Activated CD8-positive, alpha-beta T cell treated with anti-CD3 and anti-CD28 coated beads for 36 hours (primary cell): ENCODE results near the gene XPC. TPM values are rescaled to one million over a fixed set of nuclear protein-coding genes. Genes with fewer than 3 reads are reported as not detected.

ENCODE experiments used
- ATAC-seq: fragments of 200-7000 bp; cut with Tn5 transposase; one replicate; pipeline ENCODE4 v1.10.0; 2021; ENCODE audit warnings: mild to moderate bottlenecking, moderate library complexity
- CTCF ChIA-PET: fragments of 350-600 bp; sonication (Branson Sonifier 250); formaldehyde crosslinking; loops from one replicate; lab custom pipeline; 2021; ENCODE audit warnings: antibody characterized with exemption; lab: Charles Lee
- POLR2A ChIA-PET: fragments of 350-600 bp; sonication (Branson Sonifier 250); formaldehyde crosslinking; loops from one replicate; lab custom pipeline; 2021; ENCODE audit warnings: antibody characterized with exemption; lab: Charles Lee
- DNase-seq: peaks from one replicate; pipeline ENCODE4 v3.0.0-alpha.2; 2020
- H3K27ac Mint-ChIP-seq: one replicate; pipeline ENCODE4 v1.8.0; 2021; ENCODE audit warnings: mild to moderate bottlenecking, mixed read lengths
- H3K27me3 Mint-ChIP-seq: one replicate; pipeline ENCODE4 v1.8.0; 2021; ENCODE audit warnings: mixed read lengths
- H3K36me3 Mint-ChIP-seq: one replicate; pipeline ENCODE4 v1.8.0; 2021; ENCODE audit warnings: low read depth, mixed read lengths
- H3K4me1 Mint-ChIP-seq: one replicate; pipeline ENCODE4 v1.8.0; 2021; ENCODE audit warnings: low read depth, mixed read lengths
- H3K4me3 Mint-ChIP-seq: one replicate; pipeline ENCODE4 v1.8.0; 2021; ENCODE audit warnings: mild to moderate bottlenecking, moderate library complexity, mixed read lengths
- H3K9me3 Mint-ChIP-seq: one replicate; pipeline ENCODE4 v1.8.0; 2021; ENCODE audit warnings: mixed read lengths
- intact Hi-C: fragments of 100-400 bp; cut with micrococcal nuclease; formaldehyde crosslinking; loops from one replicate; pipeline ENCODE4 v1.10.0; 2022
- total RNA-seq, 2 experiments: library from RNA; stranded (reverse); gene quantifications; one replicate each; pipeline ENCODE4 v1.2.3, GENCODE V29; 2021
- TF ChIP-seq, protein P1 (sequence below): fragments of 200-600 bp; IDR thresholded peaks from one replicate; pipeline ENCODE4 v1.8.0; 2022; ENCODE audit warnings: antibody characterized with exemption, mild to moderate bottlenecking

The XPC gene
- total RNA-seq, 2 experiments from 2014 or later = 23.5 to 24.8 TPM

DNA sequence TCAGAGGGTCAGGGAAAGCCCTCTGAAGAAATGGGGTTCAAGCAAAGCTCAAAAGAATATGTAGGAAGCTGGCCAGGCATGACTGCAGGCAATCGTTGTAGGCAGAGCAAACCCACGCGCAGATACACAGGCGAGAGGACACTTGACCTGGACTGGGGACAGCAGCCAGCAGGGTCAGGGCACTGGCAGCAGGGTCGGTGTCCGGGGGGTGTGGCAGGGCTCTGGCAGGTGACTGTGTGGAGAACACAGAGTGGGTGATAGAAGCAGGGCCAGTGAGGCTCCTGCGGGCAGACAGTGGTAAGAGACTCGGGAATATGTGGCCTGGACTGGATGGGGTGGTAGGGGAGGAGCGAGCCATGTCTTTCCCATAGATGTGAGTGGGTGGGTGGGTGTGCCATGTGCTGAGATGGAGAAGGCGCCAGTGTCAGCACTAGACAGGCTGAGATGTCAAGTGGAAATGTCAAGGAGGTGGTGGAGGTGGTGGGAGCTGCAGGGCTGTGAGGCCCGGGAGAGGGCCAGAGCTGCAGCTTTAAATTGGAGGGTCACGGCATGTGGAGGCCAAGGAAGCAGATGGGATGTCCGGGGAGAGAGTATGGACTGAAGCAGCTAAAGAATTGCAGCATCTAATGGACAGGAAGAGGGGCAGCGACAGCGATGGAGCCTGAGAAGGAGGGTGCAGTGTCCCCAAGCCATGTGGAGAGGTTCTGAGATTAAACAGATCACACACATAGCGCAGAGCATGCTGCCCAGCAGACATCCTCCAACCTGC lies 40.1 kb downstream of the XPC start:
- CTCF ChIA-PET = no interaction called here
- Mint-ChIP-seq H3K36me3 (peaks cover 27% of the 10 kb centered on the region), H3K27ac (no peak overlapping the region), H3K4me3 (no peak overlapping the region), H3K4me1 (peaks cover 22% of the 10 kb centered on the region), H3K9me3 (no peaks in the 10 kb centered on the region), H3K27me3 (no peaks in the 10 kb centered on the region)
- intact Hi-C loops = no loop called here
- DNase-seq = no peak
- ATAC-seq = no peak
- POLR2A ChIA-PET = interaction anchor here (0.6 to 2.8 kb wide), 3 partner anchors 12 to 184 kb away, joined by 3 to 9 read pairs (median 3); partner anchors contain the start of genes CHCHD4 and TMEM43
- TF ChIP-seq, protein P1, sequence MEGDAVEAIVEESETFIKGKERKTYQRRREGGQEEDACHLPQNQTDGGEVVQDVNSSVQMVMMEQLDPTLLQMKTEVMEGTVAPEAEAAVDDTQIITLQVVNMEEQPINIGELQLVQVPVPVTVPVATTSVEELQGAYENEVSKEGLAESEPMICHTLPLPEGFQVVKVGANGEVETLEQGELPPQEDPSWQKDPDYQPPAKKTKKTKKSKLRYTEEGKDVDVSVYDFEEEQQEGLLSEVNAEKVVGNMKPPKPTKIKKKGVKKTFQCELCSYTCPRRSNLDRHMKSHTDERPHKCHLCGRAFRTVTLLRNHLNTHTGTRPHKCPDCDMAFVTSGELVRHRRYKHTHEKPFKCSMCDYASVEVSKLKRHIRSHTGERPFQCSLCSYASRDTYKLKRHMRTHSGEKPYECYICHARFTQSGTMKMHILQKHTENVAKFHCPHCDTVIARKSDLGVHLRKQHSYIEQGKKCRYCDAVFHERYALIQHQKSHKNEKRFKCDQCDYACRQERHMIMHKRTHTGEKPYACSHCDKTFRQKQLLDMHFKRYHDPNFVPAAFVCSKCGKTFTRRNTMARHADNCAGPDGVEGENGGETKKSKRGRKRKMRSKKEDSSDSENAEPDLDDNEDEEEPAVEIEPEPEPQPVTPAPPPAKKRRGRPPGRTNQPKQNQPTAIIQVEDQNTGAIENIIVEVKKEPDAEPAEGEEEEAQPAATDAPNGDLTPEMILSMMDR = no peak

DNA sequence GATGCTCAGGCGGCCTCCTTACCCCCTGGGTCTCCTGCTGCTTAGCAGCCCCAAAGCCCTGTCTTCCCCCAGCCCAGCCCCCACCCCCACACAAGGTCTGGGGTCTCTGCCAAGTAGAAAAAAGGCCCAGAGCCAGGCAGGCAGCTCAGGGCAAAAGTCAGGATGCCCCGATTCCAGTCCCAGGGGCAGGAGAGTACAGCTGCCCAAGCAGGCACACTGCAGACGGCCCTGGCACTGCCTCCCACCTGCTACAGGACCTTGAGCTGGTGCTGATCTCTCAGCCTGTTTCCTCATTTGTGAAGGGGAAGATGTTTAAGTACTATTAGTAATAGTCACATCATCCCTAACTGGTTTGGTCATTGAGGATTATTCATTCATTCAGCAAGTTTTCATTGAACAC lies 41.0 kb downstream of the XPC start:
- Mint-ChIP-seq H3K27ac (no peak overlapping the region), H3K4me3 (no peak overlapping the region), H3K9me3 (no peaks in the 10 kb centered on the region), H3K27me3 (no peaks in the 10 kb centered on the region), H3K4me1 (peaks cover 14% of the 10 kb centered on the region), H3K36me3 (peaks cover 27% of the 10 kb centered on the region)
- intact Hi-C loops = no loop called here
- TF ChIP-seq, protein P1 = no peak
- ATAC-seq = no peak
- DNase-seq = no peak
- CTCF ChIA-PET = no interaction called here
- POLR2A ChIA-PET = interaction anchor here (1.1 to 2.8 kb wide), 2 partner anchors 12 to 41 kb away, joined by 3 to 9 read pairs; partner anchors contain the start of genes CHCHD4, LSM3, TMEM43 and XPC

DNA sequence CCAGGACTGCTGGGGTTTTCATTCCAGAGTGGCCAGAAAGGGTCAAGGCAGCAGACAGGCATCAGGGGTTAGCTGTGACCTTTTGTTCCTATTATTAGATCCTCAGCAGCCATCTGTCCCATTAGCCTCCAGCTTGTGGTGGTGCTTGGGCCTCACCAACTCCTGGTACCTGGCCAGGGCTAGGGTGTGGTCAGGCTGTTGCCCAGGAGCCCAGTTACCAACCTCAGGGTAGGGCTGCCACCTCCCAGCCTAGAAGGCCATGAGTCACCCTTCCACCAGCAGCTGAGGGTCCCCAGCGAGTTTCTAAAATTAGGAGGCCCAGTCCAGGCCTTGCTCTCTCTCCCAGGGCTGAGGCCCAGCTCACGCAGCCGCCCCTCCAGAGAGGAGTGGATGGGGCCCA lies 41.4 kb downstream of the XPC start:
- CTCF ChIA-PET = no interaction called here
- peaks cover 27% of the 10 kb centered on the region for H3K36me3 Mint-ChIP-seq
- ATAC-seq = no peak

DNA sequence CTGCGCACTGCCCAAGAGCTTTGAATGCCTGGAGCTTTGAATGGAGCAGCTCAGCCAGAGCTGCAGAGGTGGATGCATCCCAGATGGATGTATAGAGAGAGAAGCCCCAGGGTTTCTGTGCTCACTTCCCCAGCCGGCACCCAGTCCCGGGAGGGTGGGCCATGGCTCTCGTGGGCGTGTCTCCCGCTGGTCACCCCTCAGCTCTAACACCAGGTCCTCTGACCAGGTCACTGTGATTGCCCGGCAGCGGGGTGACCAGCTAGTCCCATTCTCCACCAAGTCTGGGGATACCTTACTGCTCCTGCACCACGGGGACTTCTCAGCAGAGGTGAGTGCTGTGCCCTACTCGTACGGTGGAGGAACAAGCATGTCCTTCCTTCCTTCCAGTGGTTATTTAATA lies 42.8 kb downstream of the XPC start:
- no peaks in the 10 kb centered on the region for H3K9me3 Mint-ChIP-seq
- ATAC-seq = no peak
- no peaks in the 10 kb centered on the region for H3K27me3 Mint-ChIP-seq
- H3K36me3 Mint-ChIP-seq = peaks cover 29% of the 10 kb centered on the region
- intact Hi-C loops = no loop called here
- TF ChIP-seq, protein P1 = no peak
- H3K4me1 Mint-ChIP-seq = no peaks in the 10 kb centered on the region
- ChIA-PET CTCF (no interaction called here), POLR2A (interaction anchor here (0.6 to 2.4 kb wide), 3 partner anchors 10 to 668 kb away, joined by 3 to 12 read pairs (median 4); partner anchors contain the start of genes CHCHD4 and TMEM43)
- no peak for DNase-seq
- H3K4me3 Mint-ChIP-seq = no peak overlapping the region
- no peak overlapping the region for H3K27ac Mint-ChIP-seq

More for the DNA sequence above, 41.4 kb downstream of the XPC start:
- Mint-ChIP-seq H3K9me3 (no peaks in the 10 kb centered on the region), H3K27me3 (no peaks in the 10 kb centered on the region), H3K27ac (no peak overlapping the region), H3K4me3 (no peak overlapping the region), H3K4me1 (peaks cover 9% of the 10 kb centered on the region)
- POLR2A ChIA-PET = interaction anchor here (1.1 to 2.8 kb wide), 2 partner anchors 12 to 42 kb away, joined by 3 to 9 read pairs; partner anchors contain the start of genes CHCHD4, LSM3, TMEM43 and XPC
- DNase-seq = no peak
- TF ChIP-seq, protein P1 = no peak
- intact Hi-C loops = no loop called here

DNA sequence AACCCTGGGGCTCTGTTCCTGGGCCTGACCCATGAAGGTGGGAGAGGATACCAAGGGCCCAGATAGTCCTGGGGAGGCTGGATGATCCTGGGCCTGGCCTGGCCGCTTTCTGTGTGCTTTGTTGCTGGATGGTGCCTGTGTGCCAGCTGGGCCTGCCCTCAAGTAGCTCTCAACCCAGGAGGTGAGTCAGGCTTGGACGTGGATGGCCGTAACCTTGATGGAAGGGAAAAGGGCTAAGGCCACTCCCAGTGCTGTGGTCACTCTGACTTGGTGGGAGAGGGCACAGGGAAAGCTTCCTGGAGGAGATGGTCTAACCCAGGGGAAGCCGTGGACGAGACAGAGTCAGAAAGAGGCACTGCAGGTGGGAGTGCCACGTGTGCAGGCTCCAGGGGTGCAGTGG lies 44.1 kb downstream of the XPC start:
- no peaks in the 10 kb centered on the region for H3K4me1 Mint-ChIP-seq
- peaks cover 38% of the 10 kb centered on the region for H3K36me3 Mint-ChIP-seq
- H3K9me3 Mint-ChIP-seq = no peaks in the 10 kb centered on the region
- intact Hi-C loops = no loop called here
- ATAC-seq (no peak), DNase-seq (no peak)
- POLR2A ChIA-PET = interaction anchor here (0.8 to 3.1 kb wide), 7 partner anchors 9 to 44 kb away, joined by 3 to 12 read pairs (median 4); partner anchors contain the start of genes CHCHD4, LSM3, TMEM43 and XPC
- no peak overlapping the region for H3K27ac Mint-ChIP-seq
- H3K27me3 Mint-ChIP-seq = no peaks in the 10 kb centered on the region
- no peak overlapping the region for H3K4me3 Mint-ChIP-seq
- CTCF ChIA-PET = no interaction called here
- TF ChIP-seq, protein P1 = no peak
